ENCODE results near the gene SLC16A6. TPM values are rescaled to one million over a fixed set of nuclear protein-coding genes. Genes with fewer than 3 reads are reported as not detected.

The SLC16A6 gene
- total RNA-seq, 1 experiment from 2014 or later, result 0.22 TPM

DNA sequence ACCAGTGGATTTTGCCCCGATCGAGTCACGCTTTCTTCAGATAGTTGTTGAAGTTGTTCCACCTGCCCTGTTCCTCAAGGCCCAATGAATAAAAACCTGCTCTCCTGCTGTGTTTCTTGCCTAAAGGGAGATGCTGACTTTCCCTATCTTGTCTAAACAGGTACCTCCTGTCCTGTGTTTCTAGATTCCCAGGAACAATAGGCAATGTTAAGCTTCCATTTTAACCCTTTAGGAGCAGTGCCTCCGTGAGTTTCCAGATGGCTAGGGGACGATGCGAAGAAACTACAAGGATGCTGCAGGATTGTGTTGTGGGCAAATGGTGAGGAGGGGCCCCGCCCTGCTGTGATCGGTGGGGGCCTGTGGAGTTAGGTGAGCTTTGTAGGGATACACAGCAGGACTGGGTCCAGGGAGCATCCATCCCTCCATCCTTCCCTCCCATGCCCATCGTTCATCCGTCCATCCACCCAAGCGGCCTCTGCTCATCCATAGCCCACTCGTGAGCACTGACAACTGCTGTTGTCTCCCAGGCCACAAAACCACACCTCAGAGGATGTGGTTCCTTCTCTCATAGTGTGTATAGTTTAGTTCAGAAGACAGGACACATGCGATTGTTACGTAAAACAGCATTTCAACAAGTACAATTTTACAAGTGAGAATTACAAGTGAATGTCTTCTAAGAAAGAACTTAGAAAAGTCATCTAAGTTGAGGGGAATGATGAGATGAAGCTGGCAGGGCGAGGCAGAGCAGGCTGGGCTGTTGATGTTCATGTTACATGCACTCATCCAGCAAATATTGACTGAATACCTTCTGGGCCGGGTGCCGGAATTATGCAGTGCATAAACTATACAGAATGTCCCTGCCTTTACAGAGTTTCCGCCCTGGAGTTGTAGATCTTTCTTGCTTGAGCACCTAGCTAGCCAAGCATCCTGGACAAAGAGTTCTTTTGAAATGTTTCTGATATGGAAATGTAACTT is 5.6 kb upstream of the SLC16A6 start:
- Mint-ChIP-seq H3K27me3 (ENCODE audit: low read depth) (peaks cover 21% of the 10 kb centered on the region), H3K4me1 (peaks cover 46% of the 10 kb centered on the region), H3K9me3 (peaks cover 11% of the 10 kb centered on the region), H3K27ac (peak overlapping the region; percentile 20; the same call in 1 of the 2 replicates), H3K4me3 (no peak overlapping the region), H3K36me3 (no peaks in the 10 kb centered on the region)
- no peak; the same call in 1 of the 2 replicates for ATAC-seq
- TF ChIP-seq, protein P1, sequence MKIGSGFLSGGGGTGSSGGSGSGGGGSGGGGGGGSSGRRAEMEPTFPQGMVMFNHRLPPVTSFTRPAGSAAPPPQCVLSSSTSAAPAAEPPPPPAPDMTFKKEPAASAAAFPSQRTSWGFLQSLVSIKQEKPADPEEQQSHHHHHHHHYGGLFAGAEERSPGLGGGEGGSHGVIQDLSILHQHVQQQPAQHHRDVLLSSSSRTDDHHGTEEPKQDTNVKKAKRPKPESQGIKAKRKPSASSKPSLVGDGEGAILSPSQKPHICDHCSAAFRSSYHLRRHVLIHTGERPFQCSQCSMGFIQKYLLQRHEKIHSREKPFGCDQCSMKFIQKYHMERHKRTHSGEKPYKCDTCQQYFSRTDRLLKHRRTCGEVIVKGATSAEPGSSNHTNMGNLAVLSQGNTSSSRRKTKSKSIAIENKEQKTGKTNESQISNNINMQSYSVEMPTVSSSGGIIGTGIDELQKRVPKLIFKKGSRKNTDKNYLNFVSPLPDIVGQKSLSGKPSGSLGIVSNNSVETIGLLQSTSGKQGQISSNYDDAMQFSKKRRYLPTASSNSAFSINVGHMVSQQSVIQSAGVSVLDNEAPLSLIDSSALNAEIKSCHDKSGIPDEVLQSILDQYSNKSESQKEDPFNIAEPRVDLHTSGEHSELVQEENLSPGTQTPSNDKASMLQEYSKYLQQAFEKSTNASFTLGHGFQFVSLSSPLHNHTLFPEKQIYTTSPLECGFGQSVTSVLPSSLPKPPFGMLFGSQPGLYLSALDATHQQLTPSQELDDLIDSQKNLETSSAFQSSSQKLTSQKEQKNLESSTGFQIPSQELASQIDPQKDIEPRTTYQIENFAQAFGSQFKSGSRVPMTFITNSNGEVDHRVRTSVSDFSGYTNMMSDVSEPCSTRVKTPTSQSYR (CRISPR knock-in tag; IDR thresholded peaks at IDR 0.05), result no peak
- 0 out of 2 replicates have a peak, but pooled peaks have one; percentile 7 for TF ChIP-seq ZNF121 (CRISPR knock-in tag; IDR thresholded peaks at IDR 0.05)
- ChIA-PET POLR2A (interaction anchor here (0.7 to 0.8 kb wide), 2 partner anchors 102 to 165 kb away, joined by 3 read pairs; no protein-coding TSS in a partner anchor), CTCF (interaction anchor here (1.6 to 1.7 kb wide), 3 partner anchors 102 to 140 kb away, joined by 4 to 7 read pairs (median 4); no protein-coding TSS in a partner anchor)
- DNase-seq (ENCODE audit: low spot score), result no peak

DNA sequence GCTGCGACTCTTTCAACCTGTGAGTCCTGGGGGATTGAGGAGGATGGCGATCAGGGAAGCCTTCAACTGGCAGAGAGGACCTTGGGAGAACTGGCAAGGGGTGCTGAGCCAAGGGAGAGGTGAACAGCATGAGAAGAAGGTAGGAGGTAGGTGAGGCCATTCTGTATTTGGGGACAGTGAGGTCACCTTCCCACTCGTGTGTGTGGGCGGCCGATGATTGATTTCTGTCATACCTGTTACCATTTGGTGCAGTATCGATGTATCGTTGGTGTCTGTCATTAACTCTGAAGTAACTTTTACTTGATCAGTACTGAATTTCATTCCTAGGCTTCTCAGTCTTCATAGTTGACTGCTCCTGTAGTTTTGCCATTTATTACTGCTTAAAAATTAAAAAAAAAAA is 4.2 kb upstream of the SLC16A6 start:
- Mint-ChIP-seq H3K4me3 (no peak overlapping the region), H3K27me3 (ENCODE audit: low read depth) (peaks cover 30% of the 10 kb centered on the region), H3K36me3 (no peaks in the 10 kb centered on the region), H3K4me1 (peaks cover 47% of the 10 kb centered on the region), H3K27ac (no peak overlapping the region), H3K9me3 (peaks cover 7% of the 10 kb centered on the region)
- ATAC-seq (no peak), DNase-seq (ENCODE audit: low spot score) (no peak)
- CTCF ChIA-PET, result interaction anchor here (1.6 kb wide), 1 partner anchor 104 kb away, joined by 7 read pairs; no protein-coding TSS in a partner anchor
- TF ChIP-seq HMGA2 (CRISPR knock-in tag; IDR thresholded peaks at IDR 0.05) (no peak), SMAD3 (CRISPR knock-in tag; IDR thresholded peaks at IDR 0.05; ENCODE audit: borderline replicate concordance) (no peak), IRF2 (CRISPR knock-in tag; IDR thresholded peaks at IDR 0.05; ENCODE audit: borderline replicate concordance, low read depth) (no peak), GABPB1 (CRISPR knock-in tag; IDR thresholded peaks at IDR 0.05) (no peak), NFYB (CRISPR knock-in tag; conservative IDR thresholded peaks at IDR 0.05; ENCODE audit: low read depth) (no peak), RORB (CRISPR knock-in tag; IDR thresholded peaks at IDR 0.05) (no peak), GTF2I (CRISPR knock-in tag; conservative IDR thresholded peaks at IDR 0.05) (no peak), FOXP1 (CRISPR knock-in tag; IDR thresholded peaks at IDR 0.05; ENCODE audit: borderline replicate concordance) (no peak)
- TF ChIP-seq, protein P2, sequence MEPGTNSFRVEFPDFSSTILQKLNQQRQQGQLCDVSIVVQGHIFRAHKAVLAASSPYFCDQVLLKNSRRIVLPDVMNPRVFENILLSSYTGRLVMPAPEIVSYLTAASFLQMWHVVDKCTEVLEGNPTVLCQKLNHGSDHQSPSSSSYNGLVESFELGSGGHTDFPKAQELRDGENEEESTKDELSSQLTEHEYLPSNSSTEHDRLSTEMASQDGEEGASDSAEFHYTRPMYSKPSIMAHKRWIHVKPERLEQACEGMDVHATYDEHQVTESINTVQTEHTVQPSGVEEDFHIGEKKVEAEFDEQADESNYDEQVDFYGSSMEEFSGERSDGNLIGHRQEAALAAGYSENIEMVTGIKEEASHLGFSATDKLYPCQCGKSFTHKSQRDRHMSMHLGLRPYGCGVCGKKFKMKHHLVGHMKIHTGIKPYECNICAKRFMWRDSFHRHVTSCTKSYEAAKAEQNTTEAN (CRISPR knock-in tag; IDR thresholded peaks at IDR 0.05), result no peak
- TF ChIP-seq, protein P3, sequence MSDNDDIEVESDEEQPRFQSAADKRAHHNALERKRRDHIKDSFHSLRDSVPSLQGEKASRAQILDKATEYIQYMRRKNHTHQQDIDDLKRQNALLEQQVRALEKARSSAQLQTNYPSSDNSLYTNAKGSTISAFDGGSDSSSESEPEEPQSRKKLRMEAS (CRISPR knock-in tag; IDR thresholded peaks at IDR 0.05), result no peak
- POLR2A ChIA-PET, result no interaction called here

DNA sequence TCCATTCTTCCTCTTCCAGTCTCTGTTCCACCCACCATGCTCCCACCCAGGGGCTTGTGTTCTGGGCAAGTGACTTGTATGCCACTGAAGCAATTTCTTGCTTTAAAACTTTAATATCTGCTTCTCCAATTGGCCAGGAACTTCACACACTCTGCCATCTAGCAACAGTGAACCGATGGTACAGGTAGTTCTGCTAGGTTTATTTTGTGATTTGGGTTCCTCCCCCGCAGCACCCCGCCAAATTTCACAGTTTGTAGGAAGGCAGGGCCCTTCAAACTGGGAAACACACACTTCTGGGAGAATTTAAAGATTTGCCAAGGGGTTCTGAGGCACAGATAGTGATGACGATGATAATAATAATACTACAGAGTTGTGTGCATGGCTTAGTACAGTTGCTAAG is 3.7 kb upstream of the SLC16A6 start:
- no peak overlapping the region for H3K27ac Mint-ChIP-seq
- H3K4me1 Mint-ChIP-seq, result peaks cover 52% of the 10 kb centered on the region
- H3K4me3 Mint-ChIP-seq, result no peak overlapping the region
- DNase-seq (ENCODE audit: low spot score) (no peak), ATAC-seq (no peak)
- H3K9me3 Mint-ChIP-seq, result peaks cover 4% of the 10 kb centered on the region
- no peaks in the 10 kb centered on the region for H3K36me3 Mint-ChIP-seq
- ChIA-PET CTCF (interaction anchor here (1.0 to 1.2 kb wide), 2 partner anchors 102 to 104 kb away, joined by 3 to 4 read pairs; no protein-coding TSS in a partner anchor), POLR2A (no interaction called here)
- H3K27me3 Mint-ChIP-seq (ENCODE audit: low read depth), result peaks cover 35% of the 10 kb centered on the region
- no peak for TF ChIP-seq PRRX2 (CRISPR knock-in tag; IDR thresholded peaks at IDR 0.05)
- TF ChIP-seq SP1 (CRISPR knock-in tag; conservative IDR thresholded peaks at IDR 0.05), result no peak
- TF ChIP-seq NR1H2 (CRISPR knock-in tag; IDR thresholded peaks at IDR 0.05), result no peak
- TF ChIP-seq, protein P4, sequence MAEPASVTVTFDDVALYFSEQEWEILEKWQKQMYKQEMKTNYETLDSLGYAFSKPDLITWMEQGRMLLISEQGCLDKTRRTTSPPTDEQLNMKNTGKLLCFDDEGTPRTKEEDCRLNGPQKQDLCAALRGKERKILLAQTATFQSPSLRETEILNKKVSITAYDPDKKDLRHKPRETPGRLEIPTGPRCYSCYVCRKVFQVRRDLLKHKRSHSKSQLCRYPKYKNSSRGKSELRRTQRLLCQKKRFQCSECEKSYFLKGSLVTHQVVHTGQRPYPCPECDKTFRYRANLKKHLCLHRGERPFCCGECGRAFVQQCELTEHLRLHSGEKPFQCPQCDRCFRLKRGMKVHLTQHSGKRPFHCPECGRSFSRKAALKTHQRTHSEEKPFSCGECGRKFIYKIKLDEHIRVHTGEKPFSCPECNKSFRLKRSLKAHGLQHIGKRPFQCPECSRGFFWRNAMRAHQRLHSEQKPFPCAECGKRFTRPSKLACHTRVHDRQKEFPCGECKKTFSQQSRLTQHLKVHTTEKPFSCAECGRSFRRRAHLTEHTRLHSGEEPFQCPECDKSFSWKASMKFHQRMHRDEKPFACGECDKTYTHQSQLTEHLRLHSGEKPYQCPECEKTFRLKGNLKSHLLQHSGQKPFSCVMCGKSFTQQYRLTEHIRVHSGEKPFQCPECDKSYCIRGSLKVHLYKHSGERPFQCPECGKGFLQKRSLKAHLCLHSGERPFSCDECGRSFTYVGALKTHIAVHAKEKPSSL (CRISPR knock-in tag; conservative IDR thresholded peaks at IDR 0.05), result no peak
- TF ChIP-seq, protein P5, sequence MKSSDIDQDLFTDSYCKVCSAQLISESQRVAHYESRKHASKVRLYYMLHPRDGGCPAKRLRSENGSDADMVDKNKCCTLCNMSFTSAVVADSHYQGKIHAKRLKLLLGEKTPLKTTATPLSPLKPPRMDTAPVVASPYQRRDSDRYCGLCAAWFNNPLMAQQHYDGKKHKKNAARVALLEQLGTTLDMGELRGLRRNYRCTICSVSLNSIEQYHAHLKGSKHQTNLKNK (CRISPR knock-in tag; IDR thresholded peaks at IDR 0.05), result no peak
- TF ChIP-seq ZNF396 (CRISPR knock-in tag; IDR thresholded peaks at IDR 0.05; ENCODE audit: borderline replicate concordance), result no peak
- no peak for TF ChIP-seq CREM (CRISPR knock-in tag; IDR thresholded peaks at IDR 0.05)
- TF ChIP-seq KAT7 (CRISPR knock-in tag; IDR thresholded peaks at IDR 0.05; ENCODE audit: borderline replicate concordance), result no peak
- no peak for TF ChIP-seq ETV6 (CRISPR knock-in tag; IDR thresholded peaks at IDR 0.05)
- TF ChIP-seq, protein P6, sequence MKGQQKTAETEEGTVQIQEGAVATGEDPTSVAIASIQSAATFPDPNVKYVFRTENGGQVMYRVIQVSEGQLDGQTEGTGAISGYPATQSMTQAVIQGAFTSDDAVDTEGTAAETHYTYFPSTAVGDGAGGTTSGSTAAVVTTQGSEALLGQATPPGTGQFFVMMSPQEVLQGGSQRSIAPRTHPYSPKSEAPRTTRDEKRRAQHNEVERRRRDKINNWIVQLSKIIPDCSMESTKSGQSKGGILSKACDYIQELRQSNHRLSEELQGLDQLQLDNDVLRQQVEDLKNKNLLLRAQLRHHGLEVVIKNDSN (CRISPR knock-in tag; IDR thresholded peaks at IDR 0.05), result no peak
- no peak for TF ChIP-seq MXD4 (CRISPR knock-in tag; IDR thresholded peaks at IDR 0.05; ENCODE audit: borderline replicate concordance)
- no peak for TF ChIP-seq ZNF219 (CRISPR knock-in tag; IDR thresholded peaks at IDR 0.05; ENCODE audit: borderline replicate concordance)
